ENCODE data around the gene OR5K3. TPM values are rescaled to one million over a fixed set of nuclear protein-coding genes. Genes with fewer than 3 reads are reported as not detected.

The OR5K3 gene
- total RNA-seq, 1 experiment from 2014 or later = not detected

- H3K4me1 ChIP-seq (ENCODE audit: control insufficient read depth, insufficient read depth, low read length) = no peaks in the 10 kb centered on the region
- DNase-seq (ENCODE audit: low read depth, low spot score) (no peak), ATAC-seq (no peak)
- POLR2A ChIA-PET = no interaction called here
- no peak overlapping the region for H3K27ac ChIP-seq (ENCODE audit: low read length)
- CTCF ChIA-PET = no interaction called here
- no peak overlapping the region for H3K4me3 ChIP-seq (ENCODE audit: low read depth in 2 of 2, low read length in 2 of 2)
- in situ Hi-C loops (cut with HindIII; ENCODE audit: low pct_unique_long_range_greater_than_20kb, low sequenced_read_pairs) = no loop called here
- no TSS peak for BruUV-seq (replicated peaks)
- intact Hi-C loops (cut with micrococcal nuclease; ENCODE audit: unreplicated experiment) = no loop called here
- no peaks in the 10 kb centered on the region for H3K27me3 ChIP-seq (ENCODE audit: control insufficient read depth, insufficient read depth, low read length)
- TF ChIP-seq POLR2AphosphoS5 (IDR thresholded peaks at IDR 0.05; ENCODE audit: low read depth, low read length) = no peak
- TF ChIP-seq SIN3A (IDR thresholded peaks at IDR 0.05; ENCODE audit: borderline replicate concordance, insufficient read depth, low read depth, low read length) = no peak
- TF ChIP-seq, protein P1, sequence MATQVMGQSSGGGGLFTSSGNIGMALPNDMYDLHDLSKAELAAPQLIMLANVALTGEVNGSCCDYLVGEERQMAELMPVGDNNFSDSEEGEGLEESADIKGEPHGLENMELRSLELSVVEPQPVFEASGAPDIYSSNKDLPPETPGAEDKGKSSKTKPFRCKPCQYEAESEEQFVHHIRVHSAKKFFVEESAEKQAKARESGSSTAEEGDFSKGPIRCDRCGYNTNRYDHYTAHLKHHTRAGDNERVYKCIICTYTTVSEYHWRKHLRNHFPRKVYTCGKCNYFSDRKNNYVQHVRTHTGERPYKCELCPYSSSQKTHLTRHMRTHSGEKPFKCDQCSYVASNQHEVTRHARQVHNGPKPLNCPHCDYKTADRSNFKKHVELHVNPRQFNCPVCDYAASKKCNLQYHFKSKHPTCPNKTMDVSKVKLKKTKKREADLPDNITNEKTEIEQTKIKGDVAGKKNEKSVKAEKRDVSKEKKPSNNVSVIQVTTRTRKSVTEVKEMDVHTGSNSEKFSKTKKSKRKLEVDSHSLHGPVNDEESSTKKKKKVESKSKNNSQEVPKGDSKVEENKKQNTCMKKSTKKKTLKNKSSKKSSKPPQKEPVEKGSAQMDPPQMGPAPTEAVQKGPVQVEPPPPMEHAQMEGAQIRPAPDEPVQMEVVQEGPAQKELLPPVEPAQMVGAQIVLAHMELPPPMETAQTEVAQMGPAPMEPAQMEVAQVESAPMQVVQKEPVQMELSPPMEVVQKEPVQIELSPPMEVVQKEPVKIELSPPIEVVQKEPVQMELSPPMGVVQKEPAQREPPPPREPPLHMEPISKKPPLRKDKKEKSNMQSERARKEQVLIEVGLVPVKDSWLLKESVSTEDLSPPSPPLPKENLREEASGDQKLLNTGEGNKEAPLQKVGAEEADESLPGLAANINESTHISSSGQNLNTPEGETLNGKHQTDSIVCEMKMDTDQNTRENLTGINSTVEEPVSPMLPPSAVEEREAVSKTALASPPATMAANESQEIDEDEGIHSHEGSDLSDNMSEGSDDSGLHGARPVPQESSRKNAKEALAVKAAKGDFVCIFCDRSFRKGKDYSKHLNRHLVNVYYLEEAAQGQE (IDR thresholded peaks at IDR 0.05; ENCODE audit: insufficient read depth in 1 of 2, low read depth in 2 of 2, low read length in 1 of 2) = no peak
- no peak for TF ChIP-seq TCF7L2 (IDR thresholded peaks at IDR 0.05; ENCODE audit: low read depth, low read length)
- TF ChIP-seq CTCF (IDR thresholded peaks at IDR 0.05) = no peak
- no peaks in the 10 kb centered on the region for H3K36me3 ChIP-seq (ENCODE audit: control insufficient read depth, insufficient read depth, low read length)
- H3K9me3 ChIP-seq (ENCODE audit: control insufficient read depth, insufficient read depth, low read depth, low read length) = 0 out of 2 replicates have a peak, but pooled peaks cover 6% of the 10 kb centered on the region
Measured at GRCh38 chr3:98434412-98434811, 43.9 kb downstream of the OR5K3 start.

DNA sequence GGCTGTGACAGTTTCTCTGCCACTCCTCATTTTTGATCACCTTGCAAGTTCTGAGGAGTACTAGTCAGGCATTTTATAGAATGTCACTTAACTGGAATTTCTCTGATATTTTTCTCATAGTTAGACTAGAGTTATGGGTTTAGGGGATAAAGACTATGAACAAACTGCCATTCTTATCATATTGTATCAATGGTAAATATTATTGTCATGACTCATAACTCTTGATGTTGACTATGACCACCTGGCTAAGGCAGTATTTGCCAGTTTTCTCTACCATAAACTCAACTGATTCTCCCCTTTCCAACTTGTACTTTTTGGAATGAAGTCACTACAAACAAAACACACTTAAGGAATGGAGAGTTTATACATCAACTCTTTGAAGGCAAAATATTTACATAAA lies 49.8 kb downstream of the OR5K3 start:
- Histone ChIP-seq H3K4me1 (ENCODE audit: control insufficient read depth, insufficient read depth, low read length) (no peaks in the 10 kb centered on the region), H3K4me3 (ENCODE audit: low read depth in 2 of 2, low read length in 2 of 2) (no peak overlapping the region), H3K36me3 (ENCODE audit: control insufficient read depth, insufficient read depth, low read length) (no peaks in the 10 kb centered on the region), H3K27me3 (ENCODE audit: control insufficient read depth, insufficient read depth, low read length) (peaks cover 3% of the 10 kb centered on the region; the same call in 1 of the 2 replicates), H3K27ac (ENCODE audit: low read length) (no peak overlapping the region), H3K9me3 (ENCODE audit: control insufficient read depth, insufficient read depth, low read depth, low read length) (no peaks in the 10 kb centered on the region)
- ChIA-PET CTCF (no interaction called here), POLR2A (no interaction called here)
- DNase-seq (ENCODE audit: low read depth, low spot score) (no peak), ATAC-seq (no peak)
- TF ChIP-seq POLR2AphosphoS5 (IDR thresholded peaks at IDR 0.05; ENCODE audit: low read depth, low read length) (no peak), CTCF (IDR thresholded peaks at IDR 0.05) (no peak), SIN3A (IDR thresholded peaks at IDR 0.05; ENCODE audit: borderline replicate concordance, insufficient read depth, low read depth, low read length) (no peak), TCF7L2 (IDR thresholded peaks at IDR 0.05; ENCODE audit: low read depth, low read length) (no peak)
- TF ChIP-seq, protein P1 (IDR thresholded peaks at IDR 0.05; ENCODE audit: insufficient read depth in 1 of 2, low read depth in 2 of 2, low read length in 1 of 2) = no peak
- no TSS peak for BruUV-seq (replicated peaks)
- in situ Hi-C loops (cut with HindIII; ENCODE audit: low pct_unique_long_range_greater_than_20kb, low sequenced_read_pairs) = no loop called here
- intact Hi-C loops (cut with micrococcal nuclease; ENCODE audit: unreplicated experiment) = no loop called here

Other genes starting within 250 kb of the OR5K3 start
- gene OR5H14, start 243.2 kb upstream of the OR5K3 start, total RNA-seq (2021; ENCODE audit: unreplicated experiment) = not detected
- gene OR5H15, start 224.0 kb upstream of the OR5K3 start, total RNA-seq (2021; ENCODE audit: unreplicated experiment) = not detected
- not detected for gene OR5H6, start 126.4 kb upstream of the OR5K3 start, total RNA-seq (2021; ENCODE audit: unreplicated experiment)
- not detected for gene OR5H2, start 108.2 kb upstream of the OR5K3 start, total RNA-seq (2021; ENCODE audit: unreplicated experiment)
- not detected for gene OR5K4, start 36.8 kb upstream of the OR5K3 start, total RNA-seq (2021; ENCODE audit: unreplicated experiment)
- not detected for gene OR5K1, start 72.5 kb downstream of the OR5K3 start, total RNA-seq (2021; ENCODE audit: unreplicated experiment)
- not detected for gene OR5K2, start 107.0 kb downstream of the OR5K3 start, total RNA-seq (2021; ENCODE audit: unreplicated experiment)
- gene CLDND1, start 132.2 kb downstream of the OR5K3 start, total RNA-seq (2021; ENCODE audit: unreplicated experiment) = 77.3 TPM
- gene GPR15, start 141.3 kb downstream of the OR5K3 start, total RNA-seq (2021; ENCODE audit: unreplicated experiment) = not detected
- gene CPOX, start 202.9 kb downstream of the OR5K3 start, total RNA-seq (2021; ENCODE audit: unreplicated experiment) = 14.7 TPM

All from Panc1 (cell line).